GM12878 (cell line): Measurements from ENCODE around the gene CRX. TPM values are rescaled to one million over a fixed set of nuclear protein-coding genes. Genes with fewer than 3 reads are reported as not detected.

Source experiments
- ATAC-seq: fragments of 200-7000 bp; cut with Tn5 transposase; 3 replicates; pipeline ENCODE4 v1.9.1; 2020; ENCODE audit warnings: mild to moderate bottlenecking, moderate library complexity
- BruUV-seq: library from RNA; stranded (reverse); fragments of 400-500 nt; replicated peaks from 2 replicates; lab custom pipeline; 2021; lab: Mats Ljungman, UMichigan
- CTCF ChIA-PET: fragments of 300-600 bp; sonication (Branson Sonifier 250); formaldehyde crosslinking; extraction: SDS; loops from one replicate; lab custom pipeline; 2021; ENCODE audit warnings: inconsistent platforms; lab: Yijun Ruan, JAX
- POLR2A ChIA-PET: fragments of 350-600 bp; formaldehyde crosslinking; extraction: SDS; loops from one replicate; lab custom pipeline; 2021; ENCODE audit warnings: inconsistent platforms; lab: Charles Lee
- RAD21 ChIA-PET: fragments of 300-600 bp; sonication (Branson Sonifier 250); formaldehyde crosslinking; loops from one replicate; lab custom pipeline; 2023; ENCODE audit warnings: antibody characterized with exemption; ENCODE audit not compliant: unreplicated experiment; lab: Charles Lee
- SMC1A ChIA-PET: fragments of 300-600 bp; sonication (Branson Sonifier 250); formaldehyde crosslinking; loops from one replicate; lab custom pipeline; 2023; ENCODE audit not compliant: unreplicated experiment, uncharacterized antibody; lab: Charles Lee
- DNase-seq: peaks from one replicate; pipeline ENCODE4 v3.0.0-alpha.2; 2011; ENCODE audit warnings: low read depth, low spot score
- FAIRE-seq: peaks from 3 replicates; lab custom pipeline; 2011; peaks lifted over from hg19 to GRCh38; lab: Jason Lieb, UNC
- H2AFZ ChIP-seq: 2 replicates; pipeline ENCODE4 v1.6.0; 2011; ENCODE audit warnings: low read depth, low read length, control low read depth; ENCODE audit not compliant: control insufficient read depth
- H3K27ac ChIP-seq: 2 replicates; pipeline ENCODE4 v1.5.1; 2011; ENCODE audit warnings: control low read depth; ENCODE audit not compliant: control insufficient read depth, insufficient read depth
- H3K27me3 ChIP-seq, 2 experiments: replicated peaks in 1 of 2; 2 replicates each; pipeline versions ENCODE4 v1.6.0 to v1.6.1; 2011; ENCODE audit warnings: low read length in 1 of 2; ENCODE audit not compliant: control insufficient read depth in 2 of 2, insufficient read depth in 2 of 2
- H3K36me3 ChIP-seq, 2 experiments: 2 replicates each; pipeline ENCODE4 v1.5.1; 2011; ENCODE audit warnings: low read length in 1 of 2; ENCODE audit not compliant: control insufficient read depth in 2 of 2, insufficient read depth in 2 of 2
- H3K4me1 ChIP-seq: 2 replicates; pipeline ENCODE4 v1.6.1; 2011; ENCODE audit warnings: mild to moderate bottlenecking, low read length, moderate library complexity, mixed read lengths; ENCODE audit not compliant: control insufficient read depth, insufficient read depth
- H3K4me2 ChIP-seq: 2 replicates; pipeline ENCODE4 v1.6.0; 2011; ENCODE audit warnings: control low read depth; ENCODE audit not compliant: control insufficient read depth, insufficient read depth
- H3K4me3 ChIP-seq: fragments of 200-600 bp; sonication (generic); 2 replicates; pipeline ENCODE4 v1.5.1; 2016
- H3K79me2 ChIP-seq: 2 replicates; pipeline ENCODE4 v1.6.0; 2011; ENCODE audit warnings: low read length; ENCODE audit not compliant: control insufficient read depth, insufficient read depth
- H3K9ac ChIP-seq: 2 replicates; pipeline ENCODE4 v1.8.0; 2011; ENCODE audit warnings: low read length, control low read depth, mixed read lengths; ENCODE audit not compliant: control insufficient read depth, insufficient read depth
- H3K9me3 ChIP-seq: replicated peaks from 3 replicates; pipeline ENCODE4 v1.5.1; 2011; ENCODE audit warnings: mild to moderate bottlenecking, low read length; ENCODE audit not compliant: control insufficient read depth, insufficient read depth
- H4K20me1 ChIP-seq: 2 replicates; pipeline ENCODE4 v1.6.0; 2011; ENCODE audit not compliant: control insufficient read depth, insufficient read depth
- MYB ChIP-seq: fragments of 150-350 bp; IDR thresholded peaks from 2 replicates; pipeline ENCODE4 v1.6.1; 2014; ENCODE audit warnings: mild to moderate bottlenecking, low read depth, low read length, borderline replicate concordance
- ZNF274 ChIP-seq: IDR thresholded peaks from one replicate; pipeline ENCODE4 v1.8.0; 2011; ENCODE audit not compliant: insufficient read length, insufficient read depth
- ZNF384 ChIP-seq: IDR thresholded peaks from 2 replicates; pipeline ENCODE4 v1.6.1; 2012; ENCODE audit warnings: low read depth, mild to moderate bottlenecking, low read length, improper control_type of control experiment, borderline replicate concordance
- WGBS: methylation state at CpG from one replicate; pipeline ENCODE4 v1.1.6; 2016; ENCODE audit warnings: low lambda C conversion rate; ENCODE audit not compliant: insufficient replicate concordance, insufficient coverage; ENCODE audit errors: missing lambda C conversion rate; 5-methylcytosine and 5-hydroxymethylcytosine counted together
- in situ Hi-C: fragments of 300-500 bp; cut with MboI; formaldehyde crosslinking; loops from 9 replicates; pipeline ENCODE4 v1.14.3; 2018; ENCODE audit warnings: mixed read lengths
- intact Hi-C: fragments of 100-400 bp; cut with micrococcal nuclease; formaldehyde crosslinking; loops from one replicate; pipeline ENCODE4 v1.14.2; 2022; ENCODE audit not compliant: unreplicated experiment
- polyA plus RNA-seq, 11 experiments: library from polyadenylated mRNA; depleted of rRNA in 4 of 11; unstranded in 6 of 11; stranded (reverse) in 5 of 11; fragments of >200 nt; fragmentation: Nextera tagmentation in 4 of 11; fragmentation: Illumina TruSeq in 1 of 11; extraction: Ambion mirVana in 4 of 11; extraction: Trizol in 1 of 11; gene quantifications; 1 replicate in 1 of 11; 2 replicates in 10 of 11; pipeline versions ENCODE4 v1.2.1 to v1.2.3, GENCODE V29; 2011 to 2016; ENCODE audit warnings: inconsistent platforms in 2 of 11, missing spikeins in 2 of 11, low read depth in 1 of 11
- total RNA-seq, 4 experiments: library from RNA; depleted of rRNA in 3 of 4; stranded (reverse); fragments of >200 nt in 3 of 4; fragmentation: Illumina TruSeq in 1 of 4; extraction: Trizol in 1 of 4; gene quantifications; 2 replicates each; pipeline versions ENCODE4 v1.2.1 to v1.2.3, GENCODE V29; 2013 to 2021
- TF ChIP-seq, protein P1 (sequence below): fragments of 450-650 bp; formaldehyde crosslinking; IDR thresholded peaks from 2 replicates; pipeline ENCODE4 v1.4.0; 2022; ENCODE audit warnings: mild to moderate bottlenecking, moderate library complexity

The CRX gene
- total and polyA plus RNA-seq, 10 of the 15 experiments (the other 5 are each of a cell fraction or from before 2014, with no cell fraction given), result not detected

- Histone ChIP-seq H3K27me3 (no peaks in the 10 kb centered on the region; a peak in 1 of 4 replicates), H3K4me2 (no peak overlapping the region), H3K4me3 (no peak overlapping the region), H3K9ac (no peak overlapping the region), H3K4me1 (no peaks in the 10 kb centered on the region), H3K36me3 (no peaks in the 10 kb centered on the region), H4K20me1 (no peaks in the 10 kb centered on the region), H3K9me3 (no peaks in the 10 kb centered on the region; the same call in 2 of the 3 replicates), H2AFZ (no peak overlapping the region), H3K79me2 (no peaks in the 10 kb centered on the region), H3K27ac (no peak overlapping the region)
- ChIA-PET RAD21 (no interaction called here), CTCF (interaction anchor here (1.1 to 2.1 kb wide), 2 partner anchors 29 to 361 kb away, joined by 4 to 6 read pairs; no protein-coding TSS in a partner anchor), POLR2A (interaction anchor here (0.6 kb wide), 1 partner anchor 1160 kb away, joined by 3 read pairs; the partner anchor contains the start of gene BAX), SMC1A (no interaction called here)
- DNase-seq, result no peak
- in situ Hi-C loops (no loop called here), intact Hi-C loops (no loop called here)
- TF ChIP-seq ZNF384 (no peak), ZNF274 (no peak), MYB (no peak)
- TF ChIP-seq, protein P1, sequence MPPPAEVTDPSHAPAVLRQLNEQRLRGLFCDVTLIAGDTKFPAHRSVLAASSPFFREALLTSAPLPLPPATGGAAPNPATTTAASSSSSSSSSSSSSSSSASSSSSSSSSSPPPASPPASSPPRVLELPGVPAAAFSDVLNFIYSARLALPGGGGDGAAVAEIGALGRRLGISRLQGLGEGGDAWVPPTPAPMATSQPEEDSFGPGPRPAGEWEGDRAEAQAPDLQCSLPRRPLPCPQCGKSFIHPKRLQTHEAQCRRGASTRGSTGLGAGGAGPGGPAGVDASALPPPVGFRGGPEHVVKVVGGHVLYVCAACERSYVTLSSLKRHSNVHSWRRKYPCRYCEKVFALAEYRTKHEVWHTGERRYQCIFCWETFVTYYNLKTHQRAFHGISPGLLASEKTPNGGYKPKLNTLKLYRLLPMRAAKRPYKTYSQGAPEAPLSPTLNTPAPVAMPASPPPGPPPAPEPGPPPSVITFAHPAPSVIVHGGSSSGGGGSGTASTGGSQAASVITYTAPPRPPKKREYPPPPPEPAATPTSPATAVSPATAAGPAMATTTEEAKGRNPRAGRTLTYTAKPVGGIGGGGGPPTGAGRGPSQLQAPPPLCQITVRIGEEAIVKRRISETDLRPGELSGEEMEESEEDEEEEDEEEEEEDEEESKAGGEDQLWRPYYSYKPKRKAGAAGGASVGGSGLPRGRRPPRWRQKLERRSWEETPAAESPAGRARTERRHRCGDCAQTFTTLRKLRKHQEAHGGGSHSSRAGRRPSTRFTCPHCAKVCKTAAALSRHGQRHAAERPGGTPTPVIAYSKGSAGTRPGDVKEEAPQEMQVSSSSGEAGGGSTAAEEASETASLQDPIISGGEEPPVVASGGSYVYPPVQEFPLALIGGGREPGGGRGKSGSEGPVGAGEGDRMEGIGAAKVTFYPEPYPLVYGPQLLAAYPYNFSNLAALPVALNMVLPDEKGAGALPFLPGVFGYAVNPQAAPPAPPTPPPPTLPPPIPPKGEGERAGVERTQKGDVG, result no peak
- ATAC-seq, result no peak
- no TSS peak for BruUV-seq
- WGBS, result 87% methylated on average over 18 of the region's 18 CpGs
- FAIRE-seq, result no peak
Observed at GRCh38 chr19:47794526-47794925, 27.2 kb upstream of the CRX start.
